CD4-positive, alpha-beta T cell treated with Interleukin-15 for 1 hour (primary cell): ENCODE measurements around the gene MINDY4B.

Experiments
- DNase-seq: peaks from one replicate; pipeline ENCODE4 v3.0.0-alpha.2; 2020

The MINDY4B gene

DNA sequence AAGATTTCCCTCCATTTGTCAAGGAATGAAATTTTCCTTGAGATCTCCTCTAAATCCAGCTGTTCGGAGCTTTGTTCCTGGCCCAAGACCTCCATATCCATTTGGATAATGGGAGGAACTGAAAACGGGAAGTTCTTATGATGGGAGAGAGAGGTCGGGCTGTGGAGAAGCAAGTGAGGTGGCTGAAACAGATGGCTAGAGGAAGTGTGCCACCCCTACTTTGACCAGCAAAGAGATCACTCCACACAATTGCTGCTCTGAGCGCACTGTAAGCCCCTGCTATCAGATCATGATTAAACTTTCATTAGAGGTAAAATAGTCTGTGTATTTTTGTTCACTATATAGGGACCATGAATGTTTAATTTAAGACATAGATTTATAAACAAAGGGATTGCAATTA, at the start of gene MINDY4B:
MINDY4B (minus strand) TSS at position 101 of the 400 bp plus-strand sequence; CDS start at position 101, 0 bp downstream.
- no peak for DNase-seq

DNA sequence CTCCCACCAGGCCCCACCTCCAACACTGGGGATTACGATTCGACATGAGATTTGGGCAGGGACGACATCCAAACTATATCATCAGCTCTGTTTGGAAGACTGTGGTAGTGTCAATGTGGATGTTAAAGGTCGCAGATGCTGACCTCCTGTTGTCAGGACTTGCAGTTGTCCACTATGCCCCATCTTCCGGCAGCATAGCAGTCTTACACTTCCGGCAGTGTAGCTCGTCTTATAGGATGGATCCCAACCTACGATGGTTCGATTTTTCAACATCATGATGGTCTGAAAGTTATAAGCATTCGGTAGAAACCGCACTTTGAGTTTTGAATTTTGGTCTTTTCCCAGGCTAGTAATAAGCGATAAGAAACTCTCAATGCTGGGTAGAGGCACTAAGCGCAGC, 46.7 kb upstream of the MINDY4B start:
- DNase-seq, result no peak

DNA sequence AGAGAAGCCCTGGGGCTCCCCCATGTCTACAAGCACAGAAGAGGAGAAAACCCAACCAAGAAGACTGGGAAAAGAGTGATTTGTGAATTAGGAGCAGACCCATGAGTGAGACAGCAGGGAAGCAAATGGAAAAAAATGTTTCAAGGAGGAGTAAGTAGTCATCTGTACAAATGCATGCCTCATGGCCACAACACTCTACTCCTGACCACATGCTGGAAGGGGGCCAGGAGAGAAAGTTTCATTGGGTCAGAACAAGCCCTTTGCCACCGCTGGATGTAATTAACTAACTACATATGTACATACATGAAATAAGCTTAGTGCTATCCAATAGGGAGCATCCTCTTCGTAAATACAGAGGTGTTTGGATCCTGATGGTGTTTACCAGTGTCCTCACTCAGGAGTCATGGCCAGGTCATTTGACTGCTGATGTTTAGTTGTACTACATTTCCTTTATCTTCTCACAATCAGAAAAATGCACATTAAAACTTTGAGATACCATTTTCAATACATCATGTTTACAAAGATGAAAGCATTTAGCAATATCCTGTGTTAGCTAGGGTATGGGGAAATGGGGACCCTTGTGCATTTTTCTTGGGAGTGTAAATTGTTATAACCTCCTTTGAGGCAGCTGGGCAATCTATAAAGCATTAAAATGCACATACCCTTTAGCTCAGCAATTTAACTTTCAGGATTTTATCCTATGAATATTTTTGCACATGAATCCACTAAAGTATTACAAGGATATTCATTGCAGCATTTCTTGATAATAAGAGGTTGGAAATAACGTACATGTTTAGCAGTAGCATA, 40.2 kb upstream of the MINDY4B start:
- DNase-seq, result no peak

DNA sequence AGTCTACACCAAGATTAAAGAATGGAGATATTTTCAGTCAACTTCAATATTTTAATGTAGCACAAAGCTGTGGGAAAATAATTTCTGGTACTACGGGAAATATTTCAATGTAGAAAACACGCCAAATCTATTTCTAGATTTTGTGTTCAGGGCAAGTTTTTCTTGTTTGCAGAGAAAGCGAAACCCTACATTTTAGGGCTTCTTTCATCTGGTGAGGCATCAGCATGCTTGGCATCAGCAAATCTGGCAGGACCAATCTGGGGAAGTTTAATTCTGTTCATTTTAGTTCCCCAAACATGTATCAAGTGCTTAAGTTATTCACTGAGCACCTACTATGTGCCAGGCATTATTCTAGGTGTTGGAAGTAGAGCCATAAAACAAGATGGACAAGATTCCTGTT, 37.0 kb upstream of the MINDY4B start:
- DNase-seq, result no peak

DNA sequence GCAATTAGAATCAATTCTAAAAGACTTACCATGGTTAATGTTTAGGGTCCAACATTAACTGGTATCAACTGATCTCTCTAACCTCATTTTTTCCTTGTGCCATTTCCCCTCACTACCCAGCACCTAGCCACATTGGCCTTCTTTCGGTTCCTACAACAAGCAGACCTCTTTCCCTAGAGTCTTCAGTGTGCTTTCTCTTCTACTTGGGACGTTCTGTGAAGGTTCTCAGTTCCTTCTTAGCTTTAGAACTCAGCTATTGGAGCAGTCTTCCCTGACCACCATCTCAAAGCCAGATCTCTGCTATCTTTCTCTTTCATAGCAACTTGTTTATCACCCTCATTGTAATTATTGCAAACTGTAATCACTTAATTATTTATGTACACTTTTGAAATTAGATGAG, 31.5 kb upstream of the MINDY4B start:
- DNase-seq, result no peak

DNA sequence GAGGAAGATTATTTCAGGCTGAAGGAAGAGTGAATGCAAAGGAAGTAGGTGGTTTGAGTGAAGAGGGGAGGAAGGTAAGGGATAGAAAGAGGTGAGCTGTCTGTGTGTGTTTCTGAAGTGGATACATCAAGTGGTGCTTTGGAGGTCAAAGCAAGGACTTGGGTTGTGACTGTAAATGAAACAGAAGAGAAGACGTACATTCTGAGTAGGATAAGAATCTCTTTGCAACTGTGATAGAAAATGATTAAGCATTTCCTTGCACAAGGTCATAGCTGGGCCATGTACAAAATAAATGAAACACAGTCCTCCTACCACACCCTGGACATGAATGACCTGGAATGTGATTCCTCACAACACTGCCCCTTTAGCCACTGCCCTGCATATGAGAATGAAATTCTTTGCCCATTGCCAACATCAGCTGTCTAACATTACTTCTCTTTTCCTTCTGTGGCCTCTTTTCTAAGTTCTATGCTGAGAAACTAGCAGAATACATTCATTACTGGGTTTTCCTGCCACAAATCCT, 28.3 kb upstream of the MINDY4B start:
- no peak for DNase-seq

DNA sequence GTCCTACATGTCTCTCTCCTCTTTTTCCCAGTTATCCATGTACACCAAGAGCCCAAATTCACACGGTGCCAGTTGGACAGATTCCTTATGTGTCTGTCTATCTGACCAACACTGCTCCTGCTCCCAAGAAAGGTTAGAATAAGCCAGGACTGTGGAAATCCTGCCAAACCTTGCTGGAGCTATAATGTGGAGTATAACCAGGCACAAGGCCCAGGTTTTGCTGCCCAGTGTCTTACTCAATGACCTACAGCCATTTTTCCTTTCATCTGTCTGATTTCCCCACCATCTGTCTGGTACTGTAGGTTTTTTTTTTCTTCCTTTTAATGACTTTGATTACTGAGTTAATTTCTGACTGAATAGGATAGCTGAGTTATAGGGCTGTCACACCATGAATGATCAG, 26.5 kb upstream of the MINDY4B start:
- no peak for DNase-seq

DNA sequence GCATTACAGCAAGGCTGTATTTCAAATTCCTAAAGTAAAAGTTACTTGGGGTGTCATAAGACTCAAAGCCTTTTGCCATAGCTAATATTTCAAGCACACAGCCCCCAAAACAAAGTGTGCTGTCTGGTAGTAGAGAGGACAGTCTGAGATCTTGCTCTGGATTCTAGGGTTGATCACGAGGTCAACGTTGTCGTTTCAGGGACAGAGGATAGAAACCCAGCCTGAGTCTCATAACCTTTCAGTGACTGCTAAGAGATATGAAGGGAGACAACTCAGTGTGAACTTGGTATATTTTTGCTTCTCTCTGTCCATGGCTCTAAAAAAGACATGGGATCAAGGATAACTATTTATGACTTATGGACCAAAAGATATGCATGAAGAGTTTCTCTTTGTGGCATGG, 25.6 kb upstream of the MINDY4B start:
- DNase-seq, result no peak

DNA sequence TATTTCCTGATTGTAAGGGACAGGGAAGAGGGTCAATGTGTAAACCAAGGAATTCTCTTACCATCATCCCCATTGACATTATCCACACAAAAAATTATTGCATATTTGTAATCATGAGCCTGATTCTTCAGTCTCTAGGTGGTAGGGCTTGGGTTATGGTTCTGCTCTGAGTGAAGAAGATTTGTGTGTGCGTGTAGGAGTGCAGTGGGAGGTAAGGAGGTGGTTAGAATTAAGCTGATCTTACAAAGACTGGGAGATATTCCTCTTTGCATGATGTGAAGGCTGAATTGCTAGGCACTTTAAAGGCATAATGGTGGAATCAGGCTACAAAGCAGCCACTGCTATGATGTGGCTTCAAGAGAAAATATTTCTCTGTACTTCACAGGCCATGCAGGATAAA, 23.0 kb upstream of the MINDY4B start:
- DNase-seq, result no peak

DNA sequence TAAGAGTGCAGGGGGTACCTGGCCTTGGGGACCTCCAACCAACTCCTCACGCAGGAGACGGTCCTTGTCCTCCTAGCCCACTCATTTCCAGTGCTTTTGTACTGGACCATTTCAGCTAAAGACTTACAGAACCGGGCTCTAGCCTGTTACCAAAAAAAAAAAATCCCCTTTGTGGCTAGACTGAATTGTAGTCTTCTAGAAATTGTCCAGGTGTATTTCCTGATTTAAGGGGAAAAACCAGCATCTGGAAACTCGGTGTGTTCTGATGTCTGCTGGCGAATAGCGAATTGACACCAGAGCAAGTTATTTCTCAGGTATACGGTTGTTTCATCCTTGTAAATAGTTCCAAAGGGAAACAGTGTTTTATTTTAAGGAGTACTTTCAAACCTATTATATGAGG, 21.1 kb upstream of the MINDY4B start:
- DNase-seq, result no peak

DNA sequence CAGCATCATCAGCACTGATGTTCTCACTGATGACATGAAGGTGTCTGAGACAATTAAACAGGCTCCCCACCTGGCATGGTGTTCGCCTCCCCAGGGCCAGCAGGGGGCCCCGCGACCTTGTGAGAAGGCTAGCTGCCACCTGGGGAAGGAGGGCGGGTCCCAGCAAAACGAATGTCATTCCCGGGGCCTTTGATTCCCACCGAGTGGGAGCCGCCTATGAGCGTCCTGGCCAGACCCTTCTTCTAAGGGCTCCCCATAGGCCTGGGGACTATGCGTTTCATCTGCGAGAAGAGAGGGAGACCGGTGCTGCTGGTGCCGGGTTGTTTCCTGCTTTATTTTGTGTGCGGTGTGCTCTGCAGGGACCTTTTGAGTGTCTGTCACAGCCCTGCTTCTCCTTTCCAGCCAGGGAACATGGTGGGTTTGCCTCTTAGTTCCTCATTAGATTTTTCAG, 20.5 kb upstream of the MINDY4B start:
- DNase-seq, result peak; percentile 34

DNA sequence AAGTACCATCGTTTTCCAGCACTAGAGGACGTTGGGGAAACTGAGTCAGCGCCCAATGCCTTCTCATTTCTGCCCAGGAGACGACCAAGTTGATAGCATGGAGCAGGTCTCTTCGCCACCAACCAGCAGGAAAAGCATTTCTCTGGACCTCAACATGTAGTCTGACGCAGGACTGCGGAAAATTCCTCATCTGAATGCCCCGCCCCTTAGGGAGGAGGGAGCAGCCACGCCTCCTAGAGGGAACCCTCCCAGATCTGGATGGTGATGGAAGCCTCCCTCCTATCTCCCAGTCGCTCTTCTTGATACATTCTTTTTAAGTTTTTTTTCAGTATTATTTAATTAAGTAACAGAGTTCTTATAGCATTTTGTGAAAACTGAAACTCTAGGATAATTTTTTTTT, 17.4 kb upstream of the MINDY4B start:
- no peak for DNase-seq

DNA sequence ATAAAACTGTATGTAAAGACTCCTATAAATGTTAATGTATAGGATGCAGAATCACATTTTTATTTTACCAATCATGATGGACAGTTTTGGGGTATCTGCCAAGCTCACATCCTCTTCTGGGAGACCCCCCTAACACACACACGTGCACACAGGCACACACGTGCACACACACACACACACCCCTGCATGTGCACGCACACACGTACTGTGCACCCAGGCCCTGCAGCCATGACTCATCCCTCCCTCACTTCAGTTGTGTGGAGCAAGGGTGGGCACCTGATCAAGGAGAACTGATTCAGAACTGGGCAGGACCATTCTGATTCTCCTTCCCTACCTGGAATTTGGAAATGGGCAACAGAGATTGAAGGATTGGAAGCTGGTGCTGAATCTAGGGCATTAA, 16.0 kb upstream of the MINDY4B start:
- DNase-seq, result no peak

DNA sequence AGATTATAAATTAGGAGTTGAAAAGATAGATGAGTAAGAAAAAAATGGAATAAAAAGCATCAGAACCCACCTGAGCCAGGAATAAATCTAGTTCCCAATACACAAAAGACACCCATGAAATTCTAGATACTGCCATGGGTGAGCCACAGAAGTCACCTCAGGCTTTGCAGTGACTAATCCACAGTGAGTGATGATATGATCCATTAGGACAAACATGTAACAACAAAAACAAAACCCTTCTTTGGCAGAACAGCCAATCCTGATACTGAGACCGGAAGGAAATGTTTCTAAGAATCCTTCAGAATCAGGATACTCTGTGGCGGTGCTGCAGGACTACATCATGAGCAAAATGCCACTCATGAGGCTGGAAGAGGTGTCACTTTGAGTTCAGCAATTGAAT, 15.0 kb upstream of the MINDY4B start:
- DNase-seq, result no peak

DNA sequence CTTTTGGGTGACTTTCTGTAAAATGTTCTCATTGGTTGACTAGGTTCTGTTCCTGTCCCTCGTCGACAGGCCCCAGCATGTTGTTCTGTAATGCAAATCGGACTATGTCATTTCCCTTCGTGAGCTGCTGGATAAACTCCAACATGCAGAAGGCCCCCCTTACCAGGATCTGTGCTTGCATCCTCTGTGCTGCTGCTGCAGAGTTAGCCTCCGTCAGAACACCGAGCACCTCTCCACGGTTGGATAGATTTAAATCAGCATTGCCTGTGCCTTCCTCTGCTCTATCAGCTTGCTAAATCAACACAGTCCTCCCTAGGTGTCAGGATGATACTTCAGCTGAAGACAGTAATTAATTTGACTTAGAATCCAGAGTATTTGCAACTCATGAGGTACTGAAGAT, 12.7 kb upstream of the MINDY4B start:
- no peak for DNase-seq

DNA sequence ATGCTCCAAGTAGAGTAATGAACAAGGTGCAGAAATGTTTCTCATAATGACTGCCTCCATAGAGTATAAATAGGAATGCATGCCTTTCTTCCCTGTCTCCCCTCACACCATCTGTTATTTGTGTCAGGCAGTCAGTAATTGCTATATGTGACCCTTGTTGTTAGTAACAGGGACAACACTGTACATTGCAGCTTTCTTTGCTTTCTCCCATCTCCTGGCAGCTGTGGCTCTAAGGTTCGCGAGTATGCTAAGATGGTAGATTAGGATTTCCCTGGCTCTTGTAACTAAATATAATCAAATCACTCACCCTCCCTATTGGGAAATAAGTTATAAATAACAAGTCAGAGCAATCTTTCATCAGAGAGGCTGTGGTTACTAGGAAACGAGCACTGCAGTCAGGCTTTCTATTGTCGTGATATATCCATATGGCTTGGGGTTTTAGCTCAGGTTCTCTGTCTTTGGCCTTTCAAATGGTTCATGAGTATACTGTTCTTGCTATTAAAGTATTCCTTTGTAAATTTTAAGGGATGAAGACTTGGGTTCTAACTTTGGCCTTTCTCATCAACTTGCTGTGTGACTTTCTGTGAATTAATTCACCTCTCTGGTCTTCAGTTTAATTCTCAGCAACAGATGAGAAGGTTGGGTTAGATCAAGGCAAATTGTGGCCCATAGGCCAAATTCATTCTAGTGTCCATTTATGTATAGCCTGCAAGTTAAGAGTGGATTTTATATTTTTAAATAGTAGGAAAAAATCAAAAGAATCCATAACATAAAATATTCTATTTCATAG, 8.1 kb upstream of the MINDY4B start:
- no peak for DNase-seq

DNA sequence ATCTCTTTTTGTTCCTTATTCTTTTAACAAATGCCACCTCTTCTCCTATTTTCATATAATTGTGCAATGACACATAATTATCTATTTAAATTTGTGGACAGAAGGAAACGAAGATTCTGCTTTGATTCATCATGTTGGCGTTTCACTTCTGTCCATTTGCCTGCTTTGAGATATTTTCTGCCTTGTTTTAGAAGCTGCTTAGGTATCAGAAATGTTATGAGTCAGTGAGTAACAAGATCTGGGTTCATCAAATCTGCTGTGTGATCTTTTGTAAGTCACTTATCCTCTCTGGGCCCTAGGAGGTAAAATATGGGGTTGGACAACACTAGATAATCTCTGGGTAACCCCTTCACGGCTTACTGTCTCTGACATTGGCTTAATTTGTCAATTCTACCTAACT, 7.3 kb upstream of the MINDY4B start:
- no peak for DNase-seq

DNA sequence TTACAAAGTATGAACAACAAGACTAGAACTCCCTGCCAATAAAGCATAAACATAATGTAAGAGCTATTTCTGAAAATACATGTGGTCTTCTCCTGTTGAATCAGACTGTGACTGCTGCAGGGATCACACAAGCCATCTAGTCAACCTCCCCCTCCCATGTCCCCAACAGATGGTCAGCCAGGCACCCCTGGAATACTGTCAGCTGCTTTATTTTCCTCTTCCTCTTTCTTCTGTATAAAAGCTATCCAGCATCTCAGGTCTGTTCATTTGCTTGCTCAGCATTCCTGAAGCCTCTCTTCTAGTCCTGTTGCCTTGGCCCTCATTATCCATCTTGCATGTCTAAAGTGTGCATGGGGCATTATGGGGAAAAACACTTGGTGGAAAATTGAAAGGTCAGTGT, 6.5 kb upstream of the MINDY4B start:
- DNase-seq, result no peak

DNA sequence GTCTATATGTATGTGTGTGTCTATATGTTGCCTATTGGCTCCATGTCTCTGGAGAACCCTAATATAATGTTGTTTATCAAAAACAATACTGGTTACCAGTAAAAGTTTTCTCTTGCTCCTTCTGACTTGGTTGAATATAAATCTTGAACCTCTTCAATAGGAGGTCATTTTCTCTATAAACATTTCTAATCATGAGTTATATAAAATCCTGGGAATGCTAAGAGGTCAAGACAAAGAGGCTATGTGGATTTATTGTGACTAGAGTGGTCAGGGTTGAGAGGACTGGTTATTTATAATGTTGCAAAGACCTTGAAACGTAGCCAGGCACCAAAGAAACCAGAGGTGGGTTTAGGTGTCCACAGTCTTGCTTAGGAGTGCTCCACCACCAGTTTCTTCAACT, 1.2 kb upstream of the MINDY4B start:
- no peak for DNase-seq

DNA sequence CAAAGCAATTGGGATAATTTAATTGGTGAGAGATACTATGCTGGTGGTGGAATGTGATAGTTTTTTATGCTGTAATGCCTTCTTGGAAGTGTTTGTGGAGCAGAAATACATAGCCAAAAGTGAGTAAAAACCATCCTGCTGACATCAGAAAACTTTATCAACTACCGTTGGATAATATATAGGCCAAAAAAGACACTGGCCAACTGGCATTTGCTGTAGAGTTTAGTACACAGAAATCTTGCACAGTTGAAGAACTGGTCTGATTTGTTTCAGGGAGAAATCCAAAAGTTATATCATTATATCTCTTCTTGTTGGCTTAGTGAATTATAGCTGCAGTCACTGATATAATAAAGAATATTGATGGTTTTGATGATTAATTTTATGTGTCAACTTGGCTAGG, 507 bp upstream of the MINDY4B start:
- no peak for DNase-seq

DNA sequence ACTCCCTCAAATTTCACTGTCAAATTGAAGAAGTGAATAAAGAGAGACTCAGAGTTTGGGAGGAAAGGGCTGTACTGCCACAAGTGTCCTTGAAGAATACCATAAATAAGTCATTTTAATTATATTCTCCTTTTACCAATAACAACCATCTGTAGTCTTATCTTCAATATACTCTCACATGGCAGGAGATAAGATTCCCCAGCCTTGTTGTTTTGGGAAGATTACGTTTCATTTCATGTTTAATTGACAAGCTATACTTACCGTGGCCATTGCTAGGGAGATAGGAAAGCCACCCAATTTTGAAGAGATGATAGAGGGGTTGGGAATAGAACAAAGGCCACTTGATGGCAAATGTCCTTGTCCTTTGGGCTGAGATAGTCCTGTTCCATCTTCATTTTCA, 2.3 kb downstream of the MINDY4B start:
- no peak for DNase-seq

DNA sequence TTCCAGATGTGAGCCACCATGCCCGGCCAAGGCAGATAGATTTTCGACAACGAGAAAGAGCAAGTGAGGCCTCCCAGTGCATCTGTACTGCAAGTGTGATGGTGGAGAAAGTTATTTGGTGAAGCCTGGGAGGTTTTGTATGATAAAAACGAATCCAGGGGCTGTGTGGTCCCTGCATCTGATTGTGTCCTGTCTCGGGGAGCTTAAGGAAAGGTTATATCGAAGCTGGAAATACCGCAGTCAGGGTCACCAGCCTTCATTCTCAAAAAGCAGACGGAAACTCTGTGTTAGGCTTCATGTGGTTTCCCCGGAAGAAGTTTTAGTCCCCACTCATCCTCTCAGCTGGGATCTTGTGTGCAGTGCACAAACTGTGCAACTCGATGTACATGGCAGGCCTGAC, 3.4 kb downstream of the MINDY4B start:
- DNase-seq, result no peak

DNA sequence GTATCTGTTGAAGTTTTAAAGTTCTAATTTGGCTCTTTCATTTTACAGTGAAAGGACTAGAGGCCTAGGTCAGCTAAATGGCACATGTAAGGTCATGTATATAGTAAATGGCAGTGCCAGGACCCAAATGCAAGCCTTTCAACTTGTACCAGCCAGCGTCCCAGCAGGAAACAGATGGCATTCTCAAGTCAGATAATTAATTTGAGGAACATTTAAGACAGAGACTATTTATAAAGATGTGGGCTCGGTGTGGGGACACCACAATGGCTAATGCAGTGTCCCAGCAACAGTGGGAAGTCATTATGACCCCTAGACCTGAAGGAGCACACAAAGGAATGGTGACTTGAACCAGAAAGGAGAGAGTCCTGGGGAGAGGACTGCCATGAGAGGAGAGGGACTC, 6.1 kb downstream of the MINDY4B start:
- no peak for DNase-seq

DNA sequence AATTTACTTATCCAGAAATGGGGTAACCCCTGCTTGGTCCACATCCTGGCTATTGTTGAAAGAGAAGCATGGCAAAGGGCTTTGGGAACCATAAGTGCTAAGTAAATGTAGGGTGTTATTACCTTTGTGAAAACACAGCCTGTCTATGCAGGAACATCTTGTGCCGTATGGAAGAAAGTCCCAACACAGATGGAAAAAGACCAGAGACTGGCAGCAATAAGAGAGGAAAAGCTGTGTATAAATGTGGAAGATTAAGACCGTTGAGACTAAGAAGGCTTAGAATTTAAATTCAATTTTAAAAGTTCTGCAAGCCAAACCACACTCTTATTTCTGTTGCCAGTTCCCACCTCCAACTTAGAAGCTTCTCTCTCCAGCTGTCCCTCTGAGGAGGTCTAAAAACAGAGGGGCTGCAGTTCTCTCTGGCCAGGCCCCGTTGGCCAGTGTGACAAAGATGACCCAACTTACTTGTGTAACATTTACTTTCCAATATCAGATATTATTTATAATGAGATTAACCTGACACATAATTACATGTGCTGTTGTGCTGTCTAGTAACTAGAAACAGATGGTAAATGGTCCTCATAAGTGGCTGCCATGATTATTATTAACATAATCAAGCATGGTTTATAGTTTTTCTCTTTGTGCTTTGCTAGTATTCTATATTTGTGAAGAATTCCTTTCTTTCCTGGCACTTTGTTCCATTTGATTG, 7.0 kb downstream of the MINDY4B start:
- DNase-seq, result no peak
